ENCODE measurements around the gene LRP3. TPM values are rescaled to one million over a fixed set of nuclear protein-coding genes. Genes with fewer than 3 reads are reported as not detected.
"Not testable (repeated sequence)": the region's sequence is repeated elsewhere in the genome, so short reads cannot be mapped to it uniquely, and the experiment has no call there.

Gene LRP3, protein sequence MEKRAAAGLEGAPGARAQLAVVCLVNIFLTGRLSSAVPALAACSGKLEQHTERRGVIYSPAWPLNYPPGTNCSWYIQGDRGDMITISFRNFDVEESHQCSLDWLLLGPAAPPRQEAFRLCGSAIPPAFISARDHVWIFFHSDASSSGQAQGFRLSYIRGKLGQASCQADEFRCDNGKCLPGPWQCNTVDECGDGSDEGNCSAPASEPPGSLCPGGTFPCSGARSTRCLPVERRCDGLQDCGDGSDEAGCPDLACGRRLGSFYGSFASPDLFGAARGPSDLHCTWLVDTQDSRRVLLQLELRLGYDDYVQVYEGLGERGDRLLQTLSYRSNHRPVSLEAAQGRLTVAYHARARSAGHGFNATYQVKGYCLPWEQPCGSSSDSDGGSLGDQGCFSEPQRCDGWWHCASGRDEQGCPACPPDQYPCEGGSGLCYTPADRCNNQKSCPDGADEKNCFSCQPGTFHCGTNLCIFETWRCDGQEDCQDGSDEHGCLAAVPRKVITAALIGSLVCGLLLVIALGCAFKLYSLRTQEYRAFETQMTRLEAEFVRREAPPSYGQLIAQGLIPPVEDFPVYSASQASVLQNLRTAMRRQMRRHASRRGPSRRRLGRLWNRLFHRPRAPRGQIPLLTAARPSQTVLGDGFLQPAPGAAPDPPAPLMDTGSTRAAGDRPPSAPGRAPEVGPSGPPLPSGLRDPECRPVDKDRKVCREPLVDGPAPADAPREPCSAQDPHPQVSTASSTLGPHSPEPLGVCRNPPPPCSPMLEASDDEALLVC
- total RNA-seq, result under 1 TPM; 0.17 to 0.31 TPM

DNA sequence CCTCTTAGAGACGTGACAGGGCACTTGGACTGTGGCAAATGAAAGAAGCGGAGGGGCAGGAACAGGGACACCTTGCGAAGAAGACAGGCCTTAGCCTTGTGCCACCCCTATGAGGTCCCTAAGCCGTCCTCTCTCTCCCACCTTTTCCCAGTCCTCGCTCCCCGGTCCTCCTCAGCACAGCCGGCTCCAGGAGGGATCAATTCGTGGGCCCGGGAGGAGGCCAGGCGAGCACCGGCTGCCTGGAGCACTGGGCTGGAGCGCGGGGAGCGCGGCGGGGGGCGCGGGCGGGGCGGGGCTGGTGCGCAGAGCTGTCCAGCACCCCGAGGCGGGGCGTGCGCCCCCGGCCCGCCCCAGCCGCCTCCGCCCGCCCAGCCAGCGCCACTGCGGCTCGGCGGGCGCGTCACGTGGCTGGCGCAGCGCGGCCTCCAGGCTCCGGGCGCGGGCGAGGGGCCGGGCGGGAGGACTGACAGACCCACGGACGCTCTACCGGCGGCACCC is at the start of gene LRP3:
LRP3 (plus strand) TSS at position 466 of the 498 bp plus-strand sequence. CDS start 456 bp downstream, outside the sequence.
- POLR2A ChIA-PET, result no interaction called here
- CTCF ChIA-PET, result no interaction called here

DNA sequence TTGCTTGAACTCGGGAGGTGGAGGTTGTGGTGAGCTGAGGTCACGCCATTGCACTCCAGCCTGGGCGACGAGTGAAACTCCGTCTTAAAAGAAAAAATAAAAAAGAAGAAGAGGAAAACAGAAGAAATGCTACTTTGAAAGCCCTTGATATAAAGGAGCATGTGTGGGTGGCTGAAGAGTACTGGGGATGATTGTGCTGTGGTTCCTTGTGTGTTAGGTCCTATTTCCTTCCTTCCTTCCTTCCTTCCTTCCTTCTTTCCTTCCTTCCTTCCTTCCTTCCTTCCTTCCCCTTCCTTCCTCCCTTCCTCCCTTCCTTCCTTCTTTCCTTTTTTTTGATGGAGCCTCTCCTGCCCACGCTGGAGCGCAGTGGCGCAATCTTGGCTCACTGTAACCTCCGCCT is 47.9 kb upstream of the LRP3 start:
- POLR2A ChIA-PET, result no interaction called here
- CTCF ChIA-PET, result interaction anchor here (4.0 kb wide), 1 partner anchor 38 kb away, joined by 42 read pairs; no protein-coding TSS in a partner anchor

DNA sequence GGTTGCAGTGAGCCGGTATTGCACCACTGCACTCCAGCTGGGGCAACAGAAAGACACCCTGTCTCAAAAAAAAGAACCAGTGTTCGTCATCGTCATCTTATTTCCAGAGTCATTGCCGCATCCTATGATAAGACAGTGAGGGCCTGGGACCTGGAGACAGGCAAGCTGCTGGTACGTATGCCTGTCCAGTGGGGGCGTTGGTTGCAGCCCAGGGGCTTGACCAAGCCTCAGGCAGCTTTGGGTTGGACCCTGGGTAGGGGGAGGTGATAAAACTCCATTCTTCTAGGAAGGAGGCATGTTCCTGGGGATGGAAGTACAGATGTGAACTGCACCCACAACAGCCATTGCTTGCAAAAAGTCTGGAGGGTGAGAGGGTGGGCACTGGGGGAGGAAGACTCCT is 46.6 kb upstream of the LRP3 start:
- CTCF ChIA-PET, result interaction anchor here (1.7 to 4.0 kb wide), 2 partner anchors 12 to 37 kb away, joined by 5 to 42 read pairs; no protein-coding TSS in a partner anchor
- POLR2A ChIA-PET, result no interaction called here

DNA sequence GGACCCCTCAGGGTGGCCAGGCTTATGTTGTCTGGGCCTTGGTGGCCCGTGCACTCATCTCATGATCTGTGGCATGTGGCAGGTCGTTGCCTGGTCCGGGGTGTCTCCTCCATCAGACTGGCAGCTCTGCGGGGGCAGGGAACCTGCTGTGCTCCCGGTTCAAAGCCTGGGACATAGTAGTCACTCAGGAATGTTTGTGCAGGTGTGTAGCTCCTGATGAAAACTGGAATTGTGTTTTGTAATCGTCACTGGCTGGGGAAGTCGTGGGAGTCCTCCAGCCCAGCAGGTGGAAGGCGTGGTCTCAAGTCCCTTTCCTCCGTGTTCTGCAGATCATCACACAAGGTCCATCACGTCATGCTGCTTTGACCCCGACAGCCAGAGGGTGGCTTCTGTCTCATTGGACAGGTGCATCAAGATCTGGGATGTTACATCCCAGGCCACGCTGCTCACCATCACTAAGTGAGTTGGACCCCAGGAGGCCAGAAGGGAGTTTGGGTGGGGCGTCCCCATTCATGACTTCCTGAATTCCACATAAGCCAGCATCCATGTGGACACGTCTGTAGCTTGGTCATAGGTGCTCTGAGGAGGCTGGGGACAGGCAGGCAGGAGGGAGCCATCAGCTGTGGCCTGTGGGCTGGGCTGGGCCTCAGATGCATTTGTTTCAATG is 43.1 kb upstream of the LRP3 start:
- ChIA-PET CTCF (no interaction called here), POLR2A (no interaction called here)

DNA sequence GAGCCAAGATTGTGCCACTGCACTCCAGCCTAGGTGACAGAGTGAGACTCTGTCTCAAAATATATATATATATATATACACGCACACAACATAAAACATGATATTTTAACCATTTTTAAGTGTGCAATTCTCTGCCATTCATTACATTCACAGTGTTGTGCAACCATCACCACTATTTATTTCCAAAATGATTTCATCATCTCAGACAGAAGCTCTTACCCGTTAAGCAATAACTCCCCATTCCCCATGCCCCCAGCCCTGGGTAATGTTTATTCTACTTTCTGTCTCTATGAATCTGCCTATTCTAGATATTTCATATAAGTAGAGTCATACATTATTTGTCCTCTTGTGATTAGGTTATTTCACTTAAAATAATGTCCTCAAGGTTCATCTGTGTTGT is 42.0 kb upstream of the LRP3 start:
- POLR2A ChIA-PET, result no interaction called here
- CTCF ChIA-PET, result no interaction called here

DNA sequence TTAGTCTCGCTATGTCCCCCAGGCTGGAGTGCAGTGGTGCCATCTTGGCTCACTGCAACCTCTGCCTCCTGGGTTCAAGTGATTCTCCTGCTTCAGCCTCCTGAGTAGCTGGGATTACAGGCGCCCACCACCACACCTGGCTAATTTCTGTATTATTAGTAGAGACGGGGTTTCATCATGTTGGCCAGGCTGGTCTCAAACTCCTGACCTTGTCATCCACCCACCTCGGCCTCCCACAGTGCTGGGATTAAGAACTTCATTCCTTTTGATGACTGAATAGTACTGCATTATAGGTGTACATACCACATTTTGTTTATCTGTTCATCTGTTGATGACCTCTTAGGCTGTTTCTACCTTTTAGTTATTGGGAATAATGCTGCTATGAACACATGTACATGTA is 41.5 kb upstream of the LRP3 start:
- POLR2A ChIA-PET, result not testable (repeated sequence)

DNA sequence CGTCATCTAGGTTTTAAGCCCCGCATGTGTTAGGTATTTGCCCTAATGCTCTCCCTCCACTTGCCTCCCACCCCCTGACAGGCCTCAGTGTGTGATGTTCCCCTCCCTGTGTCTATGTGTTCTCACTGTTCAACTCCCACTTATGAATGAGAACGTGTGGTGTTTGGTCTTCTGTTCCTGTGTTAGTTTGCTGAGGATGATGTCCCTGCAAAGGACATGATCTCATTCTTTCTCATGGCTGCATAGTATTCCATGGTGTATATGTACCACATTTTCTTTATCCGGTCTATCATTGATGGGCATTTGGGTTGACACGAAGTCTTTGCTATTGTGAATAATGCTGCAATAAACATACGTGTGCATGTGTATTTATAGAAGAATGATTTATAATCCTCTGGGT is 39.8 kb upstream of the LRP3 start:
- CTCF ChIA-PET, POLR2A ChIA-PET: not testable (repeated sequence)

More for the DNA sequence above, 41.5 kb upstream of the LRP3 start:
- CTCF ChIA-PET, result interaction anchor here (0.9 kb wide), 1 partner anchor 26 kb away, joined by 3 read pairs; no protein-coding TSS in a partner anchor

DNA sequence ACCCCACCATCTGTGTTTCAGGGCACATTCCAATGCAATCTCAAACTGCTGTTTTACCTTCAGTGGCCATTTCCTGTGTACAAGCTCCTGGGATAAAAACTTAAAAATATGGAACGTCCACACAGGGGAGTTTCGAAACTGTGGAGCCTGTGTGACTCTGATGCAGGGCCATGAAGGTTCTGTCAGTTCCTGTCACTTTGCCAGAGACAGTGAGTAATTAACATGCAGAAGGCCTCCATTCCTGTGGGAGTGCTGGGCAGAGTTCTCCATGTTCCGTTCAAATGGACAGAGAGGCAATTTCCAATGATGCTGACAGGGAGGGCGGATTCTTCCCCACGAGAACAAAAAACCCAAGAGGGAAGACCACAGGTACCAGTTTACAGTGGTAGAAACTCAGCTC is 37.8 kb upstream of the LRP3 start:
- CTCF ChIA-PET, result interaction anchor here (1.4 to 8.5 kb wide), 3 partner anchors 20 to 28 kb away, joined by 3 to 53 read pairs (median 6); no protein-coding TSS in a partner anchor
- POLR2A ChIA-PET, result no interaction called here

DNA sequence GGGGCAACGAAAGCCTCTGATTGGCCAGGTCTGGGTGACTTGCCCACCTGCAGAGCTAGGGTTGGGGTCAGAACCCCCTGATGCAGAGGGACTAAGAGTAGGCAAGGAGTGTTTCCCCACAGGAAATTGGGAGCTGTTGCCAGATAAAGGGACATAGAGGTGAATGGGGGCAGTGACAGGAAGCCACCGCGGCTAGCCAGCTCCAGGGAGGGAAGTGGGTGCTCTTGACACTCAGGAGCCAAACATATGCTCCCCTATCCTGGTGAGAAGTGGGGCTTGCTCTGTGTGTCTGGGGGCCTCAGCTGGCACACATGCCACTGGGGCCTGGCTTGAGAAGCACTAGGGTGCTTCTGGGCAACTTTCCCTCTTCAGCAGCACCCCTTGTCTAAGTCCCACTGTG is 36.2 kb upstream of the LRP3 start:
- ChIA-PET CTCF (interaction anchor here (0.6 to 8.5 kb wide), 4 partner anchors 13 to 58 kb away, joined by 3 to 53 read pairs (median 4); no protein-coding TSS in a partner anchor), POLR2A (no interaction called here)

DNA sequence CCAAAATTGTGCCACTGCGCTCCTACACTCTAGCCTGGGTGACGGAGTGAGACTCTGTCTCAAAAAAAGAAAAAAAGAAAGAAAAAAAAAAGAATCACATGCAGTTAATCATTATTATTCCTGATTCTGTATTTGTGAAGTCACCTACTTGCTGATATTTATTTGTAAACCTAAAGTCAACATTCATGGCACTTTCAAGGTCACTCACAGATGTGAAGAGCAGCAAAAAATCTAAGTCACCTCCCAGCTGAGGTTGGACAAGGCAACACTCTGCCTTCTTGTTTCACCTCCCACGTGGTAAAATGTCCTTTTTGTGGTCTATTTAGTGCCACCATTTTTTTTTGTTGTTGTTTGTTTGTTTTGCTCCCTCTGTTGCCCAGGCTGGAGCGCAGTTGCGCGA is 35.8 kb upstream of the LRP3 start:
- POLR2A ChIA-PET, result interaction anchor here (0.8 kb wide), 1 partner anchor 18 kb away, joined by 3 read pairs; no protein-coding TSS in a partner anchor
- CTCF ChIA-PET, result interaction anchor here (0.6 to 8.5 kb wide), 4 partner anchors 14 to 59 kb away, joined by 3 to 53 read pairs (median 4); no protein-coding TSS in a partner anchor

DNA sequence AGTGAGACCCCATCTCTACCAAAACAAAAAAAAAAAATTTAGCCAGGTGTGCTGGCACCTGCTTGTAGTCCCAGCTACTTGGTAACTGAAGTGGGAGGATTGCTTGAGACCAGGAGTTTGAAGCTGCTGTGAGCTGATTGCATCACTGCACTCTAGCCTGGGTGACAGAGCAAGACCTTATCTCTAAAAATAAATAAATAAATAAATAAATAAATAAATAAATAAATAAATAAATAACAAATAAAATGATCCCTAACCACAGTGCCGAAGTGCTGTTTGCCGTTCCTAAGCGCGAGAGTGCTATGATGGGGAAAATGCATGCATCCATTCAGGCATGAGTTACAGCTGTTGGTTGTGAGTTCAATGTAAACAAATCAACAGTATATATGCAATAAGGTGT is 35.0 kb upstream of the LRP3 start:
- POLR2A ChIA-PET, result interaction anchor here (2.5 kb wide), 1 partner anchor 18 kb away, joined by 26 read pairs; no protein-coding TSS in a partner anchor
- CTCF ChIA-PET, result interaction anchor here (2.0 to 8.5 kb wide), 3 partner anchors 12 to 17 kb away, joined by 5 to 53 read pairs (median 6); no protein-coding TSS in a partner anchor

DNA sequence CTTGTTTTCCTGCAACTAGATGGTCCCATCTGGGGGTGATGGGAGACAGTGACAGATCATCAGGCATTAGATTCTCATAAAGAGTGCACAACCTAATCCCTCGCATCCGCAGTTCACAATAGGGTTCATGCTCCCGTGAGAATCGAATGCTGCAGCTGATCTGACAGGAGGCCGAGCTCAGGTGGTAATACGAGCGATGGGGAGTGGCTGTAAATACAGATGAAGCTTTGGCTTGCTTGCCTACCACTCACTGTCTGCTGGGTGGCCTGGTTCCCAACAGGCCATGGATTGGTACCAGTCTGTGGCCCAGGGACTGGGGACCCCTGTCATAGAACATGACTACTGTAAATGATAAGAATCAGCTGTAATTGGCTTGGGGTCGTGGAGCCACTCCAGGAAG is 34.2 kb upstream of the LRP3 start:
- CTCF ChIA-PET, result interaction anchor here (0.9 to 8.5 kb wide), 8 partner anchors 11 to 270 kb away, joined by 3 to 53 read pairs (median 4); no protein-coding TSS in a partner anchor
- POLR2A ChIA-PET, result interaction anchor here (0.9 to 2.5 kb wide), 3 partner anchors 16 to 213 kb away, joined by 3 to 26 read pairs (median 3); partner anchors contain the start of gene CEBPG

DNA sequence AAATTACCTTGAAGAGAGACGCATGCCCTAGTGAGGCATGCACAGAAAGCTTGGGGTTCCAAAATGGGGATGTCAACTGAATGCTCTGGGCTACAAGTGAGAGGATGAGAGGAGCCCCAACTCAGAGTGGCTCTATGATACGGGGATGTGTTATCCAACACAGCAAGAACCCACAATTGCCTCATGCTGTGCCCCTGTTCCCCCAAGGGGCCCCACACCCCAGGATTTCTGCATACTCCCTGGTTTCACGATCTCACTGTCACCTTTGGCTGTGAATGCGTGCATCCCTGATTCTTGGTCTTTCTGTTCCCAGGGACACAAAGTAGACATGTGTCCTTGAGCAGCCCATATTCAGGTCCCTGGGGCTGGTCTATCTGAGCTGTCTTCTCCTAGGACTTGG is 32.9 kb upstream of the LRP3 start:
- ChIA-PET POLR2A (interaction anchor here (1.2 to 2.5 kb wide), 2 partner anchors 16 to 17 kb away, joined by 3 to 26 read pairs; no protein-coding TSS in a partner anchor), CTCF (interaction anchor here (1.0 to 8.5 kb wide), 6 partner anchors 14 to 269 kb away, joined by 3 to 53 read pairs (median 5); no protein-coding TSS in a partner anchor)

DNA sequence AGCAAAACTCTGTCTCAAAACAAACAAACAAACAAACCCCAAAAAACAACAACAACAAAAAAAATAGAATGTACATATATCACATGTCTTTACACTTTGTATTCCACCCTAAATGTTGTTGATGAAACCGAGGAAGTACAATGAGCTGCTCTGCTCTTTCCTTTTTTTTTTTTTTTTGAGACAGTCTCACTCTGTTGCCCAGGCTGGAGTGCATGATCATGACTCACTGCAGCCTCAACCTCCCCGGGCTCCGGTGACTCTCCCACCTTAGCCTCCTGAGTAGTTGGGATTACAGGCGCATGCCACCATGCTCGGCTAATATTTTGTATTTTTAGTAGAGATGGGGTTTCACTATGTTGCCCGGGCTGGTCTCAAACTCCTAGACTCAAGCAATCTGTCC is 30.6 kb upstream of the LRP3 start:
- CTCF ChIA-PET, result interaction anchor here (8.5 kb wide), 1 partner anchor 13 kb away, joined by 53 read pairs; no protein-coding TSS in a partner anchor

DNA sequence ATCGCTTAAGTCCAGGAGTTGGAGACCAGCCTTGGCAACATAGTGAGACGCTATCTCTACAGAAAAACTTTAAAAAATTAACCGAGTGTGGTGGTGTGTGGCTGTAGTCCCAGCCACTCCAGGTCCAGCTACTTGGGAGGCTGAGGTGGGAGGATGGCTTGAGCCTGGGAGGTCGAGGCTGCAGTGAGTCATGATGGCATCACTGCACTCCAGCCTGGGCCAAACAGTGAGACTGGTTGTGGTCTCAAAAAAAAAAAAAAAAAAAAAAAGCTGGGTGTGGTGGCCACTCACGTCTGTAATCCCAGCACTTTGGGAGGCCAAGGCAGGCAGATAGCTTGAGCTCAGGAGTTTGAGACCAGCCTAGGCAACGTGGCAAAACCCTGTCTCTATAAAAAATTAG is 28.1 kb upstream of the LRP3 start:
- CTCF ChIA-PET, result interaction anchor here (1.0 kb wide), 1 partner anchor 18 kb away, joined by 3 read pairs; no protein-coding TSS in a partner anchor
- POLR2A ChIA-PET, result not testable (repeated sequence)

More for the DNA sequence above, 30.6 kb upstream of the LRP3 start:
- POLR2A ChIA-PET, result interaction anchor here (0.6 kb wide), 1 partner anchor 14 kb away, joined by 3 read pairs; no protein-coding TSS in a partner anchor

DNA sequence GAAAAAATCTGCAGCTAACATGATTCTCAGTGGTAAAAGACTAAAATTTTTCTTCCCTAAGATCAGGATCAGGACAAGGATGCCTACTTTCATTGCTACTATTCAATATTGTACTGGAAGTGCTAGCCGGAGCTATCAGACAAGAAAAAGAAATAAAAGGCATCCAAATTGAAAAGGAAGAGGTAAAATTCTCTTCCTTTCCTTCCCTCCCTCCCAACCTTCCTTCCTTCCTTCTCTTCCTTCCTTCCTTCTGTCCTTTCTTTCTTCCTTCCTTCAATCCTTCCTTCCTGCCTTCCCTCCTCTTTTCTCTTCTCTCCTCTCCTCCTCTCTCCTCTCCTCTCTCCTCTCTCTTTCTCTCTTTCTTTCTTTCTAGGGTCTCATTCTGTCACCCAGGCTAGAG is 26.7 kb upstream of the LRP3 start:
- CTCF ChIA-PET, result no interaction called here
- POLR2A ChIA-PET, result no interaction called here

DNA sequence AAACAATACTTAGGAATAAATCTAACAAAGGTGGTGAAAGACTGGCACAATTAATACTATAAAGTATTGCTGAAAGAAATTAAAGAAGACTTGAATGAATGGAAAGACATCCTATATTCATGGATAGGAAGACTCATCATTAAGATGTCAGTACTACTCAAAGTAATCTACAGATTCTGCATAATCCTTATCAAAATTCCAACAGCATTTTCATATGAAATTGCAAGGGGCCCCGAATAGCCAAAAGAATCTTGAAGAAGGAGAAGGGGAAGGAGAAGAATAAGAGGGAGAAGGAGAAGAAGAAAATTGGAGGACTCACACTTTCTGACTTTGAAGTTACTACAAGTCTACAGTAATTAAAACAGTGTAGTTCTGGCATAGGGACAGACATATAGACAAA is 25.6 kb upstream of the LRP3 start:
- POLR2A ChIA-PET, result no interaction called here
- CTCF ChIA-PET, result no interaction called here

DNA sequence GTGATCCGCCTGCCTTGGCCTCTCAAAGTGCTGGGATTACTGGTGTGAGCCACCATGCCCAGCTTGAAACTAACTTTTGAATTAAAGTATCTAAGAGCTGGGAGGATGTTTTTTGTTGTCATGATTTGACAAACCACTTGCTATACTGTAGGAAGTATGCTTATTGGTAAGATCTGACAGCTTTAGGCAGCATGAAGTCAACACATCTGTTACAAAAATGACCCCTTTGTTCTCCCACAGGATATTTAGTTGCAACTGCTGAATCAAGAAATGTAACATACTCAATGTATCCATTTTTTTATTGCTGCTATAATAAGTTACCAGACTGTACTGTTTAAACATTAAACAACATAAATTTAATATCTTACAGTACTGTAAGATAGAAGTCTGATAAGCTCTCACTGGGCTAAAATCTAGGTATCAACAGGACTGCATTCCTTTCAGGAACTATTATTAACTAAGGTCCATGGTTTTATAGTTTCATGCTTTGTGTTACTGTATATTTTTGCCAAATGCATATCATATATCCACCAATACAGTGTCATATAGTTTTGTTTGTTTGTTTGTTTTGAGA is 22.8 kb upstream of the LRP3 start:
- POLR2A ChIA-PET, result no interaction called here
- CTCF ChIA-PET, result interaction anchor here (1.0 to 2.5 kb wide), 3 partner anchors 11 to 27 kb away, joined by 3 to 7 read pairs (median 4); no protein-coding TSS in a partner anchor
